Measurements from ENCODE around the gene UQCR10. TPM values are rescaled to one million over a fixed set of nuclear protein-coding genes. Genes with fewer than 3 reads are reported as not detected.

The UQCR10 gene
- total RNA-seq, 2 experiments from 2014 or later, result 81.4 to 87.4 TPM

DNA sequence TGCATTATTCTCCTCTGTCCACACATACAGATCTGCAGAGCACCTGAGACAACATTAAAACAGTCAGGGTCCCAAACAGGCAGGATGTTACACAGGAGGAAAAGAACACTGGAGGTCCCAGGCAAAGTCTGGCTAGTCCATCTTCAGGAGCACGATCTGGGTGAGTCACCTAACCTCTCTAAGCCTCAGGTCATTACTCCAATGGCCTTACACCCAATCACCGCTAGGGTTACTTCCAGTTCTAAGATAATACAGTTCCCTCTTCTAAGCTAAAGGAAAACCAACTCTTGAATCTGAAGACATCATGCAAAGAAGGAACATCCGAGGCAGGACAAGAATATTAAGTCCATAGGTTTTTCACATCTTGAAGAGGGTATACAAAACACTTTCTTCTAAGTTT, 46.4 kb downstream of the UQCR10 start:
- ChIA-PET POLR2A (no interaction called here), CTCF (interaction anchor here (0.8 kb wide), 1 partner anchor 191 kb away, joined by 3 read pairs; no protein-coding TSS in a partner anchor)
- intact Hi-C loops (cut with micrococcal nuclease), result no loop called here
- Mint-ChIP-seq H3K36me3 (peaks cover 46% of the 10 kb centered on the region), H3K27ac (no peak overlapping the region), H3K4me3 (no peak overlapping the region), H3K27me3 (no peaks in the 10 kb centered on the region), H3K9me3 (no peaks in the 10 kb centered on the region), H3K4me1 (ENCODE audit: low read depth) (no peaks in the 10 kb centered on the region)
- DNase-seq, result no peak

GRCh38 chr22:29814003-29814402, 46.8 kb downstream of the UQCR10 start:
- ChIA-PET CTCF (interaction anchor here (0.8 kb wide), 1 partner anchor 191 kb away, joined by 3 read pairs; no protein-coding TSS in a partner anchor), POLR2A (no interaction called here)
- Mint-ChIP-seq H3K4me1 (ENCODE audit: low read depth) (no peaks in the 10 kb centered on the region), H3K27ac (no peak overlapping the region), H3K4me3 (no peak overlapping the region), H3K27me3 (no peaks in the 10 kb centered on the region), H3K9me3 (no peaks in the 10 kb centered on the region), H3K36me3 (peaks cover 50% of the 10 kb centered on the region)
- DNase-seq, result no peak
- intact Hi-C loops (cut with micrococcal nuclease), result no loop called here

DNA sequence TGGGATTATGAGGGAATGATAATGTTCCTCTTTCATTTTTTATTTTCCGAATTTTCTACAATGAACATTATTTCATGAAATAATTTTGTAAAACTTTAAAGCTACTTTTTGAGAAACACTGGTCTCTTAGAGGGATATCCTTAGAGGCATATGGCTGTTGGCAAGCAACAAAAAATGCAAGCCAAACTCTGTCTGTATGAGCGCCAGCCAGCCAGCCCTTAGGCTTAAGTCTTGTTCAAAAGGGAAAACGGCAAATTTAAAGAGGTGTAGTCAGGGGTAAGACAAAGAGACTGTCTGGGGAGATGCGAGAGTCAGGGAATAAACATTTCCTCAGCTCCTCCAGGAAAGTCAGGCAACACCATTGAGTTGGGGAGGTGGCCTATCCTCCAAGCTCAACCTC, 48.4 kb downstream of the UQCR10 start:
- intact Hi-C loops (cut with micrococcal nuclease), result no loop called here
- Mint-ChIP-seq H3K27ac (no peak overlapping the region), H3K4me3 (no peak overlapping the region), H3K36me3 (peaks cover 48% of the 10 kb centered on the region), H3K4me1 (ENCODE audit: low read depth) (no peaks in the 10 kb centered on the region), H3K9me3 (no peaks in the 10 kb centered on the region), H3K27me3 (no peaks in the 10 kb centered on the region)
- no peak for DNase-seq
- ChIA-PET CTCF (interaction anchor here (1.3 kb wide), 1 partner anchor 190 kb away, joined by 3 read pairs; no protein-coding TSS in a partner anchor), POLR2A (no interaction called here)

DNA sequence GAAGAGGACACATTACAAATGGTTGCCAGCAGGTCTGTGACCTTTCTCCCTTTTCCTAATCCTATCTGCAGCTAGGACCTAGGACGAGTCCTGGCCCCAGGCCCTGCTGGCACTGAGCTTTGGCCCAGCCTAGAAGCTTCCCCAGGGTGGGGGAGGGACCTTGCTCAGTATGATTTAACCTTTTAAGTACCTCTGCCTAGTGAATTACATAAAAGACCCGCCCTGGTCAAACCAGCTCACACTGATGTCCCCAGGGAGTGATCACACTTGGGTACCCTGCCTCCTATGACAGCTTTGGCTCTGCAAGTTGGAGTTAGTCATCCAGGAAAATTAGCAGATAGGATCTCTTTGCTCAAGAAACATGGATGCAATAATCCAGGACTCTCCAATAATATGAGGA, 49.0 kb downstream of the UQCR10 start:
- intact Hi-C loops (cut with micrococcal nuclease), result no loop called here
- no peak overlapping the region for H3K4me3 Mint-ChIP-seq
- ChIA-PET POLR2A (no interaction called here), CTCF (interaction anchor here (1.3 kb wide), 1 partner anchor 189 kb away, joined by 3 read pairs; no protein-coding TSS in a partner anchor)
- peaks cover 2% of the 10 kb centered on the region for H3K4me1 Mint-ChIP-seq (ENCODE audit: low read depth)
- no peaks in the 10 kb centered on the region for H3K9me3 Mint-ChIP-seq
- H3K36me3 Mint-ChIP-seq, result peaks cover 48% of the 10 kb centered on the region
- no peaks in the 10 kb centered on the region for H3K27me3 Mint-ChIP-seq
- DNase-seq, result no peak
- no peak overlapping the region for H3K27ac Mint-ChIP-seq

DNA sequence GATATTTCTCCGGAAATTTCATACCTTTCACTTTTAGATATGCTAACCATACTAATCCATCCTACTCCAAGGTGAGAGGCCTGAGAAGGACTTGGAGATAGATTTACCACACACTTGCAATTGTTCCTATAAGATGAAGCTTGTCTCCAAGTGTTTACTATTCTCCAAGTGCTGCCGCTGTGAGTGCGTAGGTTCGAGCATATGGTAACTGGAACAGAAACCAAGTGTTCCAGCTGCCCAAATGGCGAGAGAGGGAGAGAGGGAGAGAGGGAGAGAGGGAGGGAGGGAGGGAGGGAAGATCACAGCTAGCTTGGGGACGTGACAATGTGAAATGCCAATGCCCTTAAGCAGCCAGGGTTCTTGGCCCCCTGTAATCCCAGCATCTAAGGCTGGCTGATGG, 49.4 kb downstream of the UQCR10 start:
- ChIA-PET POLR2A (no interaction called here), CTCF (no interaction called here)
- Mint-ChIP-seq H3K4me3 (no peak overlapping the region), H3K36me3 (peaks cover 53% of the 10 kb centered on the region), H3K27ac (no peak overlapping the region), H3K27me3 (no peaks in the 10 kb centered on the region), H3K4me1 (ENCODE audit: low read depth) (peaks cover 6% of the 10 kb centered on the region), H3K9me3 (no peaks in the 10 kb centered on the region)
- intact Hi-C loops (cut with micrococcal nuclease), result no loop called here
- no peak for DNase-seq

GRCh38 chr22:29816980-29817379, 49.8 kb downstream of the UQCR10 start:
- CTCF ChIA-PET, result no interaction called here
- Mint-ChIP-seq H3K4me1 (ENCODE audit: low read depth) (peaks cover 8% of the 10 kb centered on the region), H3K4me3 (no peak overlapping the region), H3K27me3 (no peaks in the 10 kb centered on the region), H3K27ac (no peak overlapping the region), H3K9me3 (no peaks in the 10 kb centered on the region), H3K36me3 (peaks cover 55% of the 10 kb centered on the region)
- POLR2A ChIA-PET, result no interaction called here
- intact Hi-C loops (cut with micrococcal nuclease), result no loop called here
- no peak for DNase-seq

GRCh38 chr22:29817724-29818123, 50.6 kb downstream of the UQCR10 start:
- Mint-ChIP-seq H3K36me3 (peaks cover 54% of the 10 kb centered on the region), H3K27me3 (no peaks in the 10 kb centered on the region), H3K9me3 (no peaks in the 10 kb centered on the region), H3K4me3 (no peak overlapping the region), H3K4me1 (ENCODE audit: low read depth) (peaks cover 8% of the 10 kb centered on the region), H3K27ac (no peak overlapping the region)
- no peak for DNase-seq
- ChIA-PET CTCF (no interaction called here), POLR2A (no interaction called here)
- intact Hi-C loops (cut with micrococcal nuclease), result no loop called here

DNA sequence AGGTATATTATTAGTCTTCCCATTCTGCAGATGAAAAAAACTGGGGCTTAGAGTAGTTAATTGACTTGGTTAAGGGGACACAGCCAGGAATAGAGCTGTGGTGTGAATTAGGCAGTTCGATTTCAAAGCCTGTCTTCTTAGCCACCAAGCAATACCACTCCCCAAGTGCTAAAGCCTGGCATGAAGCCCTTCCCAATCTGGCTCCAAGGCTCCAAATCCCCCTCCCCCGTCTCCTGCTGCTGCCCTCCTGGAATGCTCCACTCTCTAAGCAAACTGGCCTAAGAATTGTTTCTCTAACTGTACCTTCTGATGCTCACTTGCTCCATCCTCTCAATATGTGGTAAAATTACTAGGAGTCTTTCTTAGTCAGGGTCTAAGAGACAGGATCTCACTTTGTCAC, 52.3 kb downstream of the UQCR10 start:
- Mint-ChIP-seq H3K4me3 (no peak overlapping the region), H3K27ac (no peak overlapping the region), H3K9me3 (no peaks in the 10 kb centered on the region), H3K36me3 (peaks cover 54% of the 10 kb centered on the region), H3K4me1 (ENCODE audit: low read depth) (peaks cover 8% of the 10 kb centered on the region), H3K27me3 (no peaks in the 10 kb centered on the region)
- POLR2A ChIA-PET, result no interaction called here
- intact Hi-C loops (cut with micrococcal nuclease), result no loop called here
- no peak for DNase-seq
- CTCF ChIA-PET, result no interaction called here

Other genes with a start within 250 kb of the UQCR10 start
- gene THOC5, start 213.6 kb upstream of the UQCR10 start, total RNA-seq, result 10 to 100 TPM; 52.0 to 54.6 TPM
- 10 to 100 TPM; 60.9 to 63.2 TPM for gene NIPSNAP1, start 186.3 kb upstream of the UQCR10 start, total RNA-seq
- gene NF2, start 163.7 kb upstream of the UQCR10 start, total RNA-seq, result 10 to 100 TPM; 40.4 to 44.2 TPM
- under 1 TPM in 1 of 2 experiments, not detected in 1; 0.07 TPM for gene CABP7, start 47.4 kb upstream of the UQCR10 start, total RNA-seq
- 10 to 100 TPM; 18.1 to 20.6 TPM for gene ZMAT5, start 362 bp upstream of the UQCR10 start, total RNA-seq
- gene ASCC2, start 70.9 kb downstream of the UQCR10 start, total RNA-seq, result 10 to 100 TPM; 55.5 to 56.8 TPM
- 10 to 100 TPM; 22.7 to 25.3 TPM for gene MTMR3, start 115.8 kb downstream of the UQCR10 start, total RNA-seq